HUES6 (cell line): ENCODE measurements around the gene GBE1.

Source experiments
- H3K27ac ChIP-seq: 2 replicates; pipeline ENCODE4 v1.7.0; 2013; ENCODE audit warnings: low read depth, mild to moderate bottlenecking, low read length, inconsistent platforms
- H3K27me3 ChIP-seq: 2 replicates; pipeline ENCODE4 v1.6.1; 2013; ENCODE audit warnings: low read length; ENCODE audit not compliant: control insufficient read depth, insufficient read depth
- H3K36me3 ChIP-seq: 2 replicates; pipeline ENCODE4 v1.6.1; 2013; ENCODE audit warnings: low read length; ENCODE audit not compliant: control insufficient read depth, insufficient read depth
- H3K4me1 ChIP-seq: 2 replicates; pipeline ENCODE4 v1.6.1; 2013; ENCODE audit warnings: low read length; ENCODE audit not compliant: control insufficient read depth, insufficient read depth
- H3K4me3 ChIP-seq: 2 replicates; pipeline ENCODE4 v1.5.1; 2013; ENCODE audit warnings: low read depth, low read length
- H3K9ac ChIP-seq: one replicate; pipeline ENCODE4 v1.6.1; 2013; ENCODE audit warnings: mild to moderate bottlenecking, low read length
- H3K9me3 ChIP-seq: 2 replicates; pipeline ENCODE4 v1.6.1; 2013; ENCODE audit warnings: low read depth, low read length; ENCODE audit not compliant: control insufficient read depth, insufficient read depth

Gene GBE1

DNA sequence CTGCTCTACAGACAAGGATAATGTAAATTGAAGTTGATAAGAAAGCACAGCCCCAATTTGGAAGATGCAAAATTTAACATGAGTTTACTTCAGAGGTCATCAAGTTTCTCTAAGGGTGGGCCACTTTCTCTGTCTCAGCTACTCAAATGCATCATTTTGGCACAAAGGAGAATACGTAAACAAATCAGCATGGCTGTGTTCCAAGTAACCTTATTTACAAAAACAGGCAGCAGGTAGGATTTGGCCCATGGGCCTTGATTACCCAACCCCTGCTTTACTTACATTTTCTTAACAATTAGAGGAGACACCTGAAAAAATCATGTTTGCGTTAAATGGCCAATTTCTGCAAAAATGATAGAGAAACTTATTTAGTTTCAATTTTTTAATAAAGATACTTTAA lies 181.7 kb downstream of the GBE1 start:
- Histone ChIP-seq H3K4me3 (no peak overlapping the region), H3K4me1 (peaks cover 14% of the 10 kb centered on the region), H3K9ac (no peak overlapping the region), H3K27ac (no peak overlapping the region), H3K9me3 (no peaks in the 10 kb centered on the region), H3K27me3 (no peaks in the 10 kb centered on the region), H3K36me3 (no peaks in the 10 kb centered on the region)

DNA sequence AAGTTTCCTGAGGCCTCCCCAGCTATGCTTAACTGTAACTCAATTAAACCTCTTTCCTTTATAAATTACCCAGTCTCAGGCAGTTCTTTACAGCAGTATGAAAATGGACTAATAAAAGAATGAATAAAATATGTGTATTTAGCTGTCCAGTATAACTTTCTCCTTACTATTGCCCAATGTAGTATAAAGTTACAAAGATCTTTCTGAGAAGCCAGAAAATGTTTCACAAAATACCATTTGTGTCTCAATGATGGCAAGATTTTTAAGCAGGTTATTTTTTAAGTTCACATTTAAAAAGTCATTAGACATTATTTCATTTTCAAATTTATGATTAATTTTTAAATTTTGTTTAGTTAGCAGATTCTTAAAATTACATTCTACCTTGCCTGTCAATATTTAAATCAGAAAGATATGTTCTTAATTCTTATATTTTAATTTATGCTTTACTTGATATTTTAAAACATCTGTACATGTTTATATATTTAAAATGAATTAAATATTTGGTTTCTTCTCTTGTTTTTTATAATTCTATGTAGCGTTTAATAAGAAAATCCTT lies 189.2 kb downstream of the GBE1 start:
- Histone ChIP-seq H3K9ac (no peak overlapping the region), H3K4me3 (no peak overlapping the region), H3K4me1 (no peaks in the 10 kb centered on the region), H3K9me3 (no peaks in the 10 kb centered on the region), H3K27me3 (no peaks in the 10 kb centered on the region), H3K27ac (no peak overlapping the region), H3K36me3 (no peaks in the 10 kb centered on the region)

DNA sequence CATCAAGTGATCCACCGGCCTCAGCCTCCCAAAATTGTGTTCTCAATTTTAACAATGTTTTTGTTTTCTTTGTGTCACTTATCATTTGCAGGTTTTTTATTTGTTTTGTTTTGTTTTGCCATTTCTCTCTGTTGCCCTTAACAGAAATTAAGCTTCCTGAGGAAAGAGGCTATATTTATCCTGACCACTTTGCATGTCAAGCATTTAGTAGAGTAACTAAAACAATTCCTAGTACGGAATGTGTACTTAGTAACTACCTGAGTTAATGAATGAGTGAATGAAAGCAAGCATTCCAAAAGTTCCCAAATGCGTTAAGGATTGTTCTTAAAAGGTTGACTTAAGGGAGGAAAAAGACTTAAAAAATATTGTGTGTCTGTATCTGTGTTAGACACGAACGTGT lies 193.1 kb downstream of the GBE1 start:
- Histone ChIP-seq H3K27ac (no peak overlapping the region), H3K4me1 (no peaks in the 10 kb centered on the region), H3K27me3 (no peaks in the 10 kb centered on the region), H3K36me3 (no peaks in the 10 kb centered on the region), H3K9ac (no peak overlapping the region), H3K9me3 (0 out of 2 replicates have a peak, but pooled peaks cover 3% of the 10 kb centered on the region), H3K4me3 (no peak overlapping the region)

DNA sequence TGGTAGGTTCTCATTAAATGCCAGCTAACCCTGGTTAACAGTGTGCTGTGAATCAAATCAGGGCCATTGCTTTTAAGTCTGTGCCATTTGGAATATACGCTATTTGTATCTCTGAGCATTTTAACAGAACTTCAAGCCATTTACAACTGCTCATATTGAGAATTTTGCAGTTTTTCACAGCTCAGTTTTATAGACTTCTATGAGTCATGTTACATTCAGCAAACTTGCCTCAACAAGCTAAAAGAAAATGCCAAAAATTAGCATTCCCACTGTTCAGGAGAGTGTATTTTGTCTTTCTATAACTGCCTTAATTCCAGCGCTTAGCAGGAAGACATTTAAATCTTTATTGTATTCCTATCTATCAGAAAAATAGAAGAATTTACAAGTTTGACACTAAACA lies 196.4 kb downstream of the GBE1 start:
- no peaks in the 10 kb centered on the region for H3K36me3 ChIP-seq
- no peak overlapping the region for H3K4me3 ChIP-seq
- no peaks in the 10 kb centered on the region for H3K27me3 ChIP-seq

DNA sequence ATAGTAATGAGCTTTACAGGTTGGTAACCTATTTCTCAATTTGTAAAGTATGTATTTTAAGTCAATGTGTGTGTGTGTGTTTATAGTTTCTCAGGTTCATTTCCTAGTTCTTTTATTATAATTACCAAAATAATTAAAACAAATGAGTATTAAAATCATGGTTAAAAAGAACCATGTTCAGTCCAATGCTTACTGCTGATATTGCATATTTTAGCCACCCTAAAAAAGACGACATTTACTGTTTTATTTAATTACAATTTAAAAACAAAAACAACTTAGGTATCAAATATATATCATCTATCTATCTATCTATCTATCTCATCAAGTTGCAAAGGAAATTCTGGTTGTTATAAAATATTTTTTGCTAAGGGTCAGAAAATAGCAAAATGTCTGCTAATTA lies 203.3 kb downstream of the GBE1 start:
- no peaks in the 10 kb centered on the region for H3K36me3 ChIP-seq
- peaks cover 8% of the 10 kb centered on the region; the same call in 1 of the 2 replicates for H3K4me1 ChIP-seq
- H3K9me3 ChIP-seq: no peaks in the 10 kb centered on the region
- H3K27me3 ChIP-seq: no peaks in the 10 kb centered on the region
- no peak overlapping the region for H3K4me3 ChIP-seq
- H3K9ac ChIP-seq: no peak overlapping the region
- H3K27ac ChIP-seq: no peak overlapping the region

More for the DNA sequence above, 196.4 kb downstream of the GBE1 start:
- Histone ChIP-seq H3K4me1 (no peaks in the 10 kb centered on the region), H3K9me3 (0 out of 2 replicates have a peak, but pooled peaks cover 3% of the 10 kb centered on the region), H3K9ac (no peak overlapping the region), H3K27ac (no peak overlapping the region)

DNA sequence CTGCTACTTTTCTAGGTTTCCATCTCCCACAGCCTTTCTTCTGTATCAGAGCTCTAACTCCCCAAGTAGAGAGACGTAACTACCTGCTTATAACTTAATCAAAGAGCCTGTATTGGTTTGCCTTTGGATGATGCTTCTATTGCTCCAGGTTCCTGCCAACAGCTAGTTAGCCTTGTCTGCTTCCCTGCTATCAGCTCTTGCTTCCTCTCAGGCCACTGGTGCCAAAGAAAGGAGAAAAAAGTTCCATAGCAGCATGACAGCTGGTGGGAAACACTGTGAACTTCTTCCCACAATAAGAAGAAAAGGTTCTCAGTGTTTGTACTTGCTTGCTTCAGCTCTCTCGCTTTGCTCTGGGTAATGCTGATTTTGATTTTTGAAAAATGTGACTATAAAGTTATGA lies 206.6 kb downstream of the GBE1 start:
- Histone ChIP-seq H3K9me3 (no peaks in the 10 kb centered on the region), H3K9ac (no peak overlapping the region), H3K36me3 (no peaks in the 10 kb centered on the region), H3K27ac (no peak overlapping the region), H3K4me1 (peaks cover 8% of the 10 kb centered on the region; the same call in 1 of the 2 replicates), H3K4me3 (no peak overlapping the region), H3K27me3 (no peaks in the 10 kb centered on the region)

DNA sequence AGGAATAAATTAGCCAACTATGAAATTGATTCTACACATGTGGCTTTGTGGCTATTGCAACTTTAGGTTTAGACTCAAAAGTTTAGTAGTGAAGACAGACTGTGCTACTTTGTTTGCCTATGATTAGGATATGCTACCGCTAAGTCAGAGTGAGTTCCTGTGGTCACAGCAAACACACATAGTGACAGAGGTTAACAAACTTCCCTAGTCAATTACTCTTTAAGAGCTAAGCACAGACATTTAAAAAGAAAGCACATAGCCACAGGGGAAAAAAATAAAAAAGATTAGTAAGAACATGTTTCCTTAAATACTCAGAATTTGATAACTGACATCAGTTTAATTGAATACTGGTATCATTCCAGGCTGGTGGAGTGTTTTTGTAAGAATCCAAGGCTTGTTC lies 207.1 kb downstream of the GBE1 start:
- Histone ChIP-seq H3K27ac (no peak overlapping the region), H3K4me3 (no peak overlapping the region)

DNA sequence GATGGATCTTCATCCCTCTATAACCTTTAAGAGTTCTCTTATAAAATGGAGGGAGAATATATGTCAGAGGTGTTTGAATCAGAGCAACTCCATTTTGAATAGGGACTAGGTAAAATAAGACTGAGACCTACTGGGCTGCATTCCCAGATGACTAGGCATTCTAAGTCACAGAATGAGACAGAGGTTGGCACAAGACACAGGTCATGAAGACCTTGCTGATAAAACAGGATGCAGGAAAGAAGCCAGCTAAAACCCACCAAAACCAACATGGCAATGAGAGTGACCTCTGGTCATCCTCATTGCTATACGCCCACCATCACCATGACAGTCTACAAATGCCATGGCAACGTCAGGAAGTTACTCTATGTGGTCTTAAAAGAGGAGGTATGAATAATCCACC lies 211.0 kb downstream of the GBE1 start:
- no peaks in the 10 kb centered on the region for H3K36me3 ChIP-seq
- H3K9ac ChIP-seq: no peak overlapping the region
- no peak overlapping the region for H3K4me3 ChIP-seq
- H3K9me3 ChIP-seq: peaks cover 20% of the 10 kb centered on the region; the same call in 1 of the 2 replicates
- no peak overlapping the region for H3K27ac ChIP-seq
- H3K27me3 ChIP-seq: no peaks in the 10 kb centered on the region
- peaks cover 8% of the 10 kb centered on the region; the same call in 1 of the 2 replicates for H3K4me1 ChIP-seq

More for the DNA sequence above, 207.1 kb downstream of the GBE1 start:
- Histone ChIP-seq H3K9ac (no peak overlapping the region), H3K4me1 (peaks cover 8% of the 10 kb centered on the region; the same call in 1 of the 2 replicates), H3K9me3 (peaks cover under 1% of the 10 kb centered on the region; the same call in 1 of the 2 replicates), H3K27me3 (no peaks in the 10 kb centered on the region), H3K36me3 (no peaks in the 10 kb centered on the region)

DNA sequence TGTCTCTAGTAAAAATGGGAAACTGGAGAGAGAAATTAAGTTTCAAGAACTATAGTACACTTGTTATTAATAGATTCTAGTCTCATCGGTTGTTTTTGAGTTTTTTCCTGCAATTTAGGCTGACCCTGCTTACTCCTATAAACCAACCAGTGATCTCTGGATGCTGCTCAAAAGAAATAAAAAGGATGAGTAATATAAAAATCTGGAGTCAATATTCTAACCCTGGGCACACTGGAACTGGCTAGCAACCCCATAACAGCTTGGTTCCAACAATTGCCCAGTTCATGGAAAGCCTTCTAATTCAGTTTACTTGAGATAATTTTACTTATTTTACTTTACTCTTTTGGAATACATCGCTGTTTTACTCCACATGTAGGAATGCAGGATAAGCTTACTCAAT lies 211.6 kb downstream of the GBE1 start:
- H3K36me3 ChIP-seq: no peaks in the 10 kb centered on the region
- no peak overlapping the region for H3K27ac ChIP-seq
- peaks cover 7% of the 10 kb centered on the region; the same call in 1 of the 2 replicates for H3K4me1 ChIP-seq
- peaks cover 20% of the 10 kb centered on the region; the same call in 1 of the 2 replicates for H3K9me3 ChIP-seq
- H3K9ac ChIP-seq: no peak overlapping the region
- no peaks in the 10 kb centered on the region for H3K27me3 ChIP-seq
- H3K4me3 ChIP-seq: no peak overlapping the region

DNA sequence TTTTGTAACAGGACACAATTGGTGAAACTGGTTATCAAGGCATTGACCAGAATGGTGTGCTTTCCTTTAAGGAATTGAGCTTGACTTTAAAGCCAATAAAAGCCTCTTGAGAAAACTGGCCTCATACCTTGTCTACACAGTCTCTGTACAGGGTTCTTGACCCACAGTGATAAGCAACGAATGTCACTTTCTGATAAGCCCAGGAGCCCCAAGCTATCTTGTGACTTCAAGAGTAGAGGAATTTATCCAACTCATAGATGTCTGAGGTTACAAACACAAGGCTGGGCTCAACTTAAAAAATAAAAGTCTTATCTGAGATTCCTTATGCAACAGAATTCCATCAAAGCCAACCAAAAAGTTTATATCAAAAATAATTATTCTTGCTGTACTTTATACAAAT lies 212.1 kb downstream of the GBE1 start:
- H3K9me3 ChIP-seq: peaks cover 20% of the 10 kb centered on the region; the same call in 1 of the 2 replicates
- H3K27ac ChIP-seq: no peak overlapping the region
- H3K4me1 ChIP-seq: peaks cover 3% of the 10 kb centered on the region; the same call in 1 of the 2 replicates
- H3K9ac ChIP-seq: no peak overlapping the region
- no peaks in the 10 kb centered on the region for H3K36me3 ChIP-seq
- H3K4me3 ChIP-seq: no peak overlapping the region
- no peaks in the 10 kb centered on the region for H3K27me3 ChIP-seq

DNA sequence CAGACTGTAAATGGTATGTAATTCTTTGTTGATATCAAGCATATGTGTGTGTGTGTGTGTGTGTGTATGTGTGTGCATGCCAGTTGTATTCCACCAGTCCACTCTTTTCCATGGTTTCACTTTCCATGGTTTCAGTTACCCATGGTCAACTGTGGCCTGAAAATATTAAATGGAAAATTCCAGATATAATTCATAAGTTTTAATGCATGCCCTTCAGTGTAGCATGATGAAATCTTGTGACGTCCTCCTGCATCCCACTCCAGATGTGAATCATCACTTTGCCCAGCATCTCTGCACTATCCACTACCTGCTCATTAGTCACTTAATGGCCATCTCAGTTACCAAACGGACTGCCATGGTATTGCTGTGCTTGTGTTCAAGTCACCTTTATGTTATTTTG lies 215.9 kb downstream of the GBE1 start:
- no peak overlapping the region for H3K9ac ChIP-seq
- no peak overlapping the region for H3K27ac ChIP-seq
- no peaks in the 10 kb centered on the region for H3K27me3 ChIP-seq
- peaks cover 20% of the 10 kb centered on the region; the same call in 1 of the 2 replicates for H3K9me3 ChIP-seq
- no peaks in the 10 kb centered on the region for H3K4me1 ChIP-seq
- H3K4me3 ChIP-seq: no peak overlapping the region
- H3K36me3 ChIP-seq: no peaks in the 10 kb centered on the region
